Measurements from ENCODE around the gene CTDSP1. TPM values are rescaled to one million over a fixed set of nuclear protein-coding genes. Genes with fewer than 3 reads are reported as not detected.

Gene CTDSP1
- total RNA-seq, 1 experiment from 2014 or later = 25.4 TPM

- TF ChIP-seq PRDM15 (CRISPR knock-in tag; IDR thresholded peaks at IDR 0.05) (no peak), ZNF219 (CRISPR knock-in tag; IDR thresholded peaks at IDR 0.05; ENCODE audit: borderline replicate concordance) (no peak), ERG (CRISPR knock-in tag; IDR thresholded peaks at IDR 0.05) (no peak), GTF2I (CRISPR knock-in tag; conservative IDR thresholded peaks at IDR 0.05) (no peak), ZNF423 (CRISPR knock-in tag; IDR thresholded peaks at IDR 0.05) (no peak)
These were observed 2.2 kb downstream of the CTDSP1 start (continued) for GRCh38 chr2:218401890-218402289.

DNA sequence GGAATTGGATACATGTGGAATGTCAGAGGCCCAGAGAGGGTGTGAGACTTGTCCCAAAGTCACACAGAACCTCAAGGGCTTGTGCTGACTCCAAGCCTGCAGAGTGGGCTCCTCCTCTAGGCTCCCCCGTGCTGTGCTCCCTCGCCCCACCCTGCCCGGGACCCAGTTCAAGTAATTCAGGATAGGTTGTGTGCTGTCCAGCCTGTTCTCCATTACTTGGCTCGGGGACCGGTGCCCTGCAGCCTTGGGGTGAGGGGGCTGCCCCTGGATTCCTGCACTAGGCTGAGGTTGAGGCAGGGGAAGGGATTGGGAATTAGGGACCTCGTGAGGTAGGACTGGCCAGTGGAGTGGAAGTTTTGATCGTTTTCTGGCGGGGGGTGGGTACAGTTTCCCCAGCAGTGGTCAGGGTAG lies 2.8 kb downstream of the CTDSP1 start:
- peaks cover 23% of the 10 kb centered on the region for H3K4me1 Mint-ChIP-seq
- H3K36me3 Mint-ChIP-seq = peaks cover 8% of the 10 kb centered on the region
- CTCF ChIA-PET = no interaction called here
- TF ChIP-seq ZNF423 (CRISPR knock-in tag; IDR thresholded peaks at IDR 0.05) (no peak), GRHL2 (CRISPR knock-in tag; IDR thresholded peaks at IDR 0.05; ENCODE audit: insufficient replicate concordance, severe bottlenecking) (no peak), E2F1 (CRISPR knock-in tag; IDR thresholded peaks at IDR 0.05) (no peak)
- TF ChIP-seq, protein P1, sequence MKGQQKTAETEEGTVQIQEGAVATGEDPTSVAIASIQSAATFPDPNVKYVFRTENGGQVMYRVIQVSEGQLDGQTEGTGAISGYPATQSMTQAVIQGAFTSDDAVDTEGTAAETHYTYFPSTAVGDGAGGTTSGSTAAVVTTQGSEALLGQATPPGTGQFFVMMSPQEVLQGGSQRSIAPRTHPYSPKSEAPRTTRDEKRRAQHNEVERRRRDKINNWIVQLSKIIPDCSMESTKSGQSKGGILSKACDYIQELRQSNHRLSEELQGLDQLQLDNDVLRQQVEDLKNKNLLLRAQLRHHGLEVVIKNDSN (CRISPR knock-in tag; IDR thresholded peaks at IDR 0.05) = no peak
- no peak overlapping the region for H3K4me3 Mint-ChIP-seq
- ATAC-seq = no peak
- no peak overlapping the region for H3K27ac Mint-ChIP-seq
- POLR2A ChIA-PET = no interaction called here
- H3K27me3 Mint-ChIP-seq (ENCODE audit: low read depth) = peaks cover 17% of the 10 kb centered on the region
- no peaks in the 10 kb centered on the region for H3K9me3 Mint-ChIP-seq
- no peak for DNase-seq (ENCODE audit: low spot score)

GRCh38 chr2:218402911-218403411 lies 3.3 kb downstream of the CTDSP1 start:
- H3K27ac Mint-ChIP-seq = no peak overlapping the region

More at GRCh38 chr2:218402911-218403411, 3.3 kb downstream of the CTDSP1 start:
- Mint-ChIP-seq H3K4me3 (no peak overlapping the region), H3K27me3 (ENCODE audit: low read depth) (peaks cover 12% of the 10 kb centered on the region), H3K9me3 (no peaks in the 10 kb centered on the region), H3K4me1 (peaks cover 22% of the 10 kb centered on the region), H3K36me3 (peaks cover 8% of the 10 kb centered on the region)
- POLR2A ChIA-PET = no interaction called here
- CTCF ChIA-PET = no interaction called here
- DNase-seq (ENCODE audit: low spot score) (no peak), ATAC-seq (no peak)
- TF ChIP-seq GTF2I (CRISPR knock-in tag; conservative IDR thresholded peaks at IDR 0.05) (no peak), ZNF281 (CRISPR knock-in tag; IDR thresholded peaks at IDR 0.05) (no peak), JUN (CRISPR knock-in tag; IDR thresholded peaks at IDR 0.05) (no peak), NR2C2 (CRISPR knock-in tag; IDR thresholded peaks at IDR 0.05) (no peak), ERG (CRISPR knock-in tag; IDR thresholded peaks at IDR 0.05) (no peak)

Measured in WTC11 (cell line).